HG03135 (cell line): ENCODE results near the gene ZNF507.

ENCODE experiments used
- ATAC-seq: cut with Tn5 transposase; IDR thresholded peaks from one replicate; pipeline ENCODE4 v1.9.1; 2021; ENCODE audit warnings: mild to moderate bottlenecking, moderate library complexity; ENCODE audit not compliant: unreplicated experiment

The ZNF507 gene

DNA sequence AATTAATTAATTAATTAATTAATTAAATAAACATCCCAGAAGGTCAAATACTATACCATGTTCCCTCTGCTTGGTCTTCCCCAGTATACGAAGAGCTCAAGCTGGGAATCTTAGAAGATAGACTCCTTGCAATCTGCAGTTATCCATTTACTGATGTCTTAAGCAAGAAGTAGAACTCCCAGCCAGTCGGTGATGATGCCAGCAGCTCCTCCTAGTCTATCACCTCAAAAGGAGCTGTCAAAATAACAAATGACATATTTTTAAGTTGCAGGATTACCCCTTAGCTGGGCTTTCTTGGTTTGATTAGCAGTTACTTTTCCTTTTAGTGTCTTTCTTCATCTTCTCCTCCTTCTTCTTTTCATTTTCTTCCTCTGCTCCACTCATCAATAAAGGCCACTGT lies 6.0 kb upstream of the ZNF507 start:
- ATAC-seq, result no peak

- no peak for ATAC-seq
These were observed 5.2 kb upstream of the ZNF507 start for GRCh38 chr19:32339988-32340874.

GRCh38 chr19:32342695-32343094 lies 2.7 kb upstream of the ZNF507 start:
- no peak for ATAC-seq

DNA sequence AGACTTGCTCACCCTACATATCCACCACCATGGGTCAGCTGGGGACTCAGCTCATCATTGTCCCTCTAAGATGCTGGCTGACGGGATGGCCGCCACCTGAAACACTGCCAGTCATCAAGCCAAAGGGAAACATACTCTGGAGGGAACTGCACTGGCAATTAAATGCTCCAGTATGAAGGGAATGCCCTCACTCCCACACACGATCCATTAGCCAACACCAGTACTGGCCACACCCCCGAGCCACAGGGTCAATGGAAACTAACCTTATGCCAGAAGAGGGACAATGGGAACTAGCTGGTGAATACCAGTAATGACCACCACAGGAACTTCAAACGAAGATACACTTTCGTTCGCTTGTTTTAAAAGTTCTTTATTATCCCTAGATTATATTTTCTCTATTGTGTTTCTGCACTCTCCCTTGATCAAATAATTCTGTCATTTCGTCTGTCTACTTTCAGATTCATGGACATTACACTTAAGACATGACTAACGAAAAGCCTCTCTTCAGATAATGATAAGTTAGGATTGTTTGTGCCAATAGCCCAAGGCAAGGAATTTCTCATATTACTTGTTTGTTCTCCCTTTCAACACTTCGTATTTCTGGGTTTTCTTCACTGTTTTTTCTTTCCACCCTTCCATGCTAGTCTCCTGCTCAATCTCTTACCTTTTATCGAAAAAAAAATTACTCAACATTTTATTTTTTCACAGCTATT lies 1.7 kb upstream of the ZNF507 start:
- no peak for ATAC-seq

GRCh38 chr19:32346901-32347300 lies 1.5 kb downstream of the ZNF507 start:
- ATAC-seq, result no peak

GRCh38 chr19:32347573-32347972 lies 2.2 kb downstream of the ZNF507 start:
- ATAC-seq, result no peak

- ATAC-seq, result no peak
These were observed 3.6 kb downstream of the ZNF507 start for GRCh38 chr19:32349051-32349450.

DNA sequence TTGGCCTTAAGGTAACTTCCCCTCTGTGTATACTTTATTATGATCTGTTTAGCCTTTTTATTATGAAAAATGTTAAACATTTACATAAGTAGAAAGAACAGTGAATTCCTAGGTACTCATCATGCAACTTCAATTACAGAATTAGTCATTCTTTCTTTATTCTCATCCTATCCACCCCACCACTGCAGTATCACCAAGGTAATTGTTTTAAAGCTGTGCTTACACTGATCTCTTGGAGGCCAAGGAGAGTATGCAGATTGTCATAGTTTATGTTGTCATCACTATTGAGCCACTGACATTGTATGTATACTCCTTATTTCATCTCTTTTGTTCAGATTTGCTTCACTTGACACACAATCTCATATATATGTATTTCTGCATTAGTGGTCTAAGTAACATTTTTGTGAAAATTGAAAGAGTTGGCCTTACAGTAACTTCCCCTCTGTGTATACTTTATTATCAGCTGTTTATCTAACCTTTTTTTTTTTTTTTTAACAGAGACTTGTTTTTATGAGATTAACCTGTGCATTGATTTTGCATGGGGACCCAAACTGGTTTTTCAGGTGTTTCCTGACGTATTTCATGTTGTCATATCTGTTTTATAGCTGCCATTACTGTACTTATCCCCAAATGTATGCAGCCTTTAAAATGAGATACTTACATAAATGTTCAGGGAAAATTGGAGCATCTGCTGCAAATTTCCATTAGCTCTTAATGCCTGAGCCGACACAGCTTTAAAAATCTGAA lies 4.5 kb downstream of the ZNF507 start:
- ATAC-seq, result no peak

- no peak for ATAC-seq
These were observed 5.1 kb downstream of the ZNF507 start for GRCh38 chr19:32350471-32350865.

DNA sequence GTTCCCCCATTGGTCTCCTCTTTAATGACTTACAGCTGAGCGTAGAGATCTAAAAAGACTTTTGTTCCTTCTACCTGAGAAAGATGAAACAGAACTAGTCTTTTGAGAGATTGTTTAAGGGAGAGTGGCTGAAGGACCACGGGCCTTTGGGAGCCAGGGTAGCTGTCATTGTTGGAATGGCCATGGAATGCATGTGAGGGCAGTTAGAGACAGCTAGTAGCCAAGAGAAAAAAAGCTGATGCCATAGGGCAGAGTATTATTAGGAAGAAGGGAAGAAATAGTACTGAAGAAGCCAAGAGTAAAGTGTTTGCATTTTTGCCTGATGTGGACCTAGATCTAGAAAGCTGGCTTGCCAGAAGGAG lies 5.6 kb downstream of the ZNF507 start:
- ATAC-seq, result no peak

DNA sequence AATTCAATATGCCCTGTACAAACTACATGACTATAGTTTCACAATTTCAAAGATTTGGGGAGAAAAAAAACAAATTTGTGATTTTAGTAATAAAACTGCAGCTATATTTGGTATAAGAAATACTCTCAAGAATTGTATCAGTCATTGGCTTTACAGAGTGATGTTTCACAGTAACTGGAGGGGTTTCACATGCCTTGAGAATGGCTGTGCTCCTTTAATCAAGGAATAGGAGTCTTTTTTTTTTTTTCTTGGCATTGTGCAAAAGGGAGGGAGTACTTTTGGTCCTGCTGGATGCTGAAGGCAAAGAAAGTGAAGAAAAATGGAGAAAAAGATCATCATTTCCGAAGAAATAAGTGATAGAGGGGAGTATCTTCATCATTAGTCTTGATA lies 6.8 kb downstream of the ZNF507 start:
- ATAC-seq, result no peak

DNA sequence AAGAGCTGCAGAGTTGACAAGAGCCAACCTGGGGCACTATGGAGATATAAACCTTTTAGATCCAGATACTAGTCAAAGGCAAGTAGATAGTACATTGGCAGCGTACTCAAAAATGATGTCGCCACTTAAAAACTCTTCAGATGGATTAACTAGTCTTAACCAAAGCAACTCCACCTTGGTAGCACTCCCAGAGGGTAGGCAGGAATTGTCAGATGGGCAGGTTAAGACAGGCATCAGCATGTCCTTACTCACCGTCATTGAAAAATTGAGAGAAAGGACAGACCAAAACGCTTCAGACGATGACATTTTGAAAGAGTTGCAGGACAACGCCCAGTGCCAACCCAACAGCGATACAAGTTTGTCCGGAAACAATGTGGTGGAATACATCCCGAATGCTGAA lies 8.9 kb downstream of the ZNF507 start:
- ATAC-seq, result no peak

DNA sequence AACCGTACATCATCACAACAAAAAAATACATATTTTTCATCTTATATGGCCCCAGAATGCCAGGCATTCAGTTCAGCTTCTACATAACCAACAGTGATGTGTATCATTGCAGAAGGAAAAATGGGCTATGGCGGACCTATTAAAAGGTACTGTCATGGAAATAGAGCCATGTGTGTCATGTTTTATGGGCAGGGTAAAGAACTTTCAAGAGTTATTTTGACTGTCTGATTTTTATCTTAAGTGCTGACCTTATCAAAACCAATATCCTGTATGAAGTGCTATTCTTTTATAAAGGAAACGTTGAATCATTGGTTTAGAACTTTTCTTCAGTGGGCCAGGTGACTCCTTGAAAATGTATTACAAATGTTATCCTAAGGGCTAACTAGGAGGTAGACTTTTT lies 9.9 kb downstream of the ZNF507 start:
- ATAC-seq, result no peak

DNA sequence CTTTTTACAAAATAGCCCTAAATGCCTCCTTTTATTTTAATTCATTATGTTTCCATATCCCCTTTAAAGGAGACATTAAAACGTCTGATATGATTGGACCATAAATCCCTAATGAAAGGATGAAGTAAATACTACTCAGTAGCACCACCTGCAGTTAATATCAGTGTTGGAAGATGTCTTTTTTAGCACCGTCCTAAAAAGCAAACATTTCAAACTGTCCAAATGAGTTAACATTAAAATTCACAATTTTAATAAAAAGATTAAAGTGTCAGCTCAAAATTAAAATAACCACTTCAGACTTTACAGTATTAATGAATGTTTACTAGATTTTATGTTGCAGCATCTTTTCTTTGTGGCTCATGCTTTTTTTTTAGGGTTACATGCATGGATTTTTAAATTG lies 12.3 kb downstream of the ZNF507 start:
- ATAC-seq, result no peak

DNA sequence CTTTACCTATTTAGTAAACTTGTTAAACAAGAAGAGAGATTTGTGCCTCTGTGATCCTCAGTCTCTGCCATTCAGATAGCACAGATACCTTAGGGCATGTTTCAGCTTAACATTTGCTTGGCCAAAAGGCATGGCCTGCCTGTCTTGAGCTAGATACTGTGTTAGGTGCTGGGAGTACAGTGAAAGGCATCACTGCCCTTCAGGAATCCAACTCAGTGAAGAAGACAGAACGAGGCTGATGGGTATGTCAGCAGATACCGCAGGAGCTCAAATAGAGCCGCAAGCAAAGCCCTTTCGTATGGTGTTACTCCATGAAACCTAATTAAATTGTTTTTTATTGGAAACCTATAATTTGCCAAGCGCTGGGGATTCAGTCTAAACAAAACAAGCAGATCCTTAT lies 12.9 kb downstream of the ZNF507 start:
- no peak for ATAC-seq

DNA sequence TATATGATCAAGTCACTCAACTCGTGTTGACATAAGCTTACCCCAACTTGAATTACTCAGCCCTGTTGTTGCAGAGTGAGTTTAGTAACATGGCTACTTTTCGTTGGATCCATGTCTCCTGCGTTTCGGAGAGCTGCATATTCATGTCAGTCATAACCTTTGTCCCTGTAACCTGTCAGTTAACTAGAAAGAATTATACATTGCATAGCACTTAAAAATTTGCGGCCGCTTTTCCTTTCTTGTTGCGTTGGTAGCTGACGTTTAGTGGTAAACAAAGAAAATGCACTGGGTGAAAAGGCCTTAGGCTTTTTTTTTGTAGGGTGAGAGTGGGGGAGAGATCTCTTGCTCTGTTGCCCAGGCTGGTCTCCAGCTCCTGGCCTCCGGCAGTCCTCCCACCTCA lies 14.2 kb downstream of the ZNF507 start:
- ATAC-seq, result no peak

GRCh38 chr19:32361574-32362317 lies 16.3 kb downstream of the ZNF507 start:
- no peak for ATAC-seq

DNA sequence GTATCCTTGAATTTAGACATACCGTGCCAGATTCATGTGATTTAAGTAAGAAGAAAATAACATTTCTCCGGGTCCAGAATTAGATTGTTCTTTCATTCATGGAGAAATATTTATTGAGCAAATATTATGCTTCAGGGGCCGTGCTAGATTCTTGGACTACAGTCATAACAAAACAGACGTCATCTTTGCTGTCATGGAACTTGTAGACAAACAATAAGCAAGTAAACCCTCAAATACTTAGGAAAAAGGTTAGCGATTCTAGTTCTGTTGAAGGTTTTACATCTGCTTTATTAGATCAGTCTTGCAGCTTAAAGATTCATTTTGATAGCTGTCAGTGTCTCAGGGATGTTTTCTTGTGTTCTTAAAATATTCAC lies 16.9 kb downstream of the ZNF507 start:
- ATAC-seq, result no peak

- ATAC-seq, result no peak
These were observed 17.8 kb downstream of the ZNF507 start for GRCh38 chr19:32363175-32363574.

GRCh38 chr19:32363632-32364031 lies 18.2 kb downstream of the ZNF507 start:
- ATAC-seq, result no peak

DNA sequence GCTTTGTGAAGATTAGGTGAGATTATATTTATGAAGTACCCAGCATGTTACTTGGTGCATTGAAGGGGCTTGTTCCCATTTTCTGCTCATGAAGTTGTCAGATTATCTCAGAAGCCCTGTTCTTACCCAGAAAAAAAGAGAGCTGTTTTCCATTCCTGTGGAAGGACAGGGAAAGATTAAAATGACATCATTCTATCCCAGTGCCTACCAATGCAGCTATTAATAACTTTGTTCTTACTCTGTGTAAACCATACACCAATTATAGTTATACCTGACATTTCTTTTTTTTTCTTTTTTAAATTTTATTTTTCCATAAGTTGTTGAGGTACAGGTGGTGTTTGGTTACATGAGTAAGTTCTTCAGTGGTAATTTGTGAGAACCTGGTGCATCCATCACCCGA lies 18.6 kb downstream of the ZNF507 start:
- ATAC-seq, result no peak
